GM12878 (cell line): ENCODE data around the gene OTUB2. TPM values are rescaled to one million over a fixed set of nuclear protein-coding genes. Genes with fewer than 3 reads are reported as not detected.

Experiments
- ATAC-seq: fragments of 200-7000 bp; cut with Tn5 transposase; 3 replicates; pipeline ENCODE4 v1.9.1; 2020; ENCODE audit warnings: mild to moderate bottlenecking, moderate library complexity
- BruUV-seq: library from RNA; stranded (reverse); fragments of 400-500 nt; replicated peaks from 2 replicates; lab custom pipeline; 2021; lab: Mats Ljungman, UMichigan
- CTCF ChIA-PET: fragments of 300-600 bp; sonication (Branson Sonifier 250); formaldehyde crosslinking; extraction: SDS; loops from one replicate; lab custom pipeline; 2021; ENCODE audit warnings: inconsistent platforms; lab: Yijun Ruan, JAX
- POLR2A ChIA-PET: fragments of 350-600 bp; formaldehyde crosslinking; extraction: SDS; loops from one replicate; lab custom pipeline; 2021; ENCODE audit warnings: inconsistent platforms; lab: Charles Lee
- RAD21 ChIA-PET: fragments of 300-600 bp; sonication (Branson Sonifier 250); formaldehyde crosslinking; loops from one replicate; lab custom pipeline; 2023; ENCODE audit warnings: antibody characterized with exemption; ENCODE audit not compliant: unreplicated experiment; lab: Charles Lee
- SMC1A ChIA-PET: fragments of 300-600 bp; sonication (Branson Sonifier 250); formaldehyde crosslinking; loops from one replicate; lab custom pipeline; 2023; ENCODE audit not compliant: unreplicated experiment, uncharacterized antibody; lab: Charles Lee
- DNase-seq: peaks from one replicate; pipeline ENCODE4 v3.0.0-alpha.2; 2011; ENCODE audit warnings: low read depth, low spot score
- FAIRE-seq: peaks from 3 replicates; lab custom pipeline; 2011; peaks lifted over from hg19 to GRCh38; lab: Jason Lieb, UNC
- H2AFZ ChIP-seq: 2 replicates; pipeline ENCODE4 v1.6.0; 2011; ENCODE audit warnings: low read depth, low read length, control low read depth; ENCODE audit not compliant: control insufficient read depth
- H3K27ac ChIP-seq: 2 replicates; pipeline ENCODE4 v1.5.1; 2011; ENCODE audit warnings: control low read depth; ENCODE audit not compliant: control insufficient read depth, insufficient read depth
- H3K27me3 ChIP-seq, 2 experiments: replicated peaks in 1 of 2; 2 replicates each; pipeline versions ENCODE4 v1.6.0 to v1.6.1; 2011; ENCODE audit warnings: low read length in 1 of 2; ENCODE audit not compliant: control insufficient read depth in 2 of 2, insufficient read depth in 2 of 2
- H3K36me3 ChIP-seq, 2 experiments: 2 replicates each; pipeline ENCODE4 v1.5.1; 2011; ENCODE audit warnings: low read length in 1 of 2; ENCODE audit not compliant: control insufficient read depth in 2 of 2, insufficient read depth in 2 of 2
- H3K4me1 ChIP-seq: 2 replicates; pipeline ENCODE4 v1.6.1; 2011; ENCODE audit warnings: mild to moderate bottlenecking, low read length, moderate library complexity, mixed read lengths; ENCODE audit not compliant: control insufficient read depth, insufficient read depth
- H3K4me2 ChIP-seq: 2 replicates; pipeline ENCODE4 v1.6.0; 2011; ENCODE audit warnings: control low read depth; ENCODE audit not compliant: control insufficient read depth, insufficient read depth
- H3K4me3 ChIP-seq: fragments of 200-600 bp; sonication (generic); 2 replicates; pipeline ENCODE4 v1.5.1; 2016
- H3K79me2 ChIP-seq: 2 replicates; pipeline ENCODE4 v1.6.0; 2011; ENCODE audit warnings: low read length; ENCODE audit not compliant: control insufficient read depth, insufficient read depth
- H3K9ac ChIP-seq: 2 replicates; pipeline ENCODE4 v1.8.0; 2011; ENCODE audit warnings: low read length, control low read depth, mixed read lengths; ENCODE audit not compliant: control insufficient read depth, insufficient read depth
- H3K9me3 ChIP-seq: replicated peaks from 3 replicates; pipeline ENCODE4 v1.5.1; 2011; ENCODE audit warnings: mild to moderate bottlenecking, low read length; ENCODE audit not compliant: control insufficient read depth, insufficient read depth
- H4K20me1 ChIP-seq: 2 replicates; pipeline ENCODE4 v1.6.0; 2011; ENCODE audit not compliant: control insufficient read depth, insufficient read depth
- RUNX3 ChIP-seq: IDR thresholded peaks from 2 replicates; pipeline ENCODE4 v1.6.1; 2012; ENCODE audit warnings: low read length, inconsistent platforms
- ZNF217 ChIP-seq: fragments of 450-650 bp; IDR thresholded peaks from 2 replicates; pipeline ENCODE4 v1.6.1; 2017; ENCODE audit warnings: antibody characterized with exemption, mild to moderate bottlenecking
- ZNF274 ChIP-seq: IDR thresholded peaks from one replicate; pipeline ENCODE4 v1.8.0; 2011; ENCODE audit not compliant: insufficient read length, insufficient read depth
- WGBS: methylation state at CpG from one replicate; pipeline ENCODE4 v1.1.6; 2016; ENCODE audit warnings: low lambda C conversion rate; ENCODE audit not compliant: insufficient replicate concordance, insufficient coverage; ENCODE audit errors: missing lambda C conversion rate; 5-methylcytosine and 5-hydroxymethylcytosine counted together
- in situ Hi-C: fragments of 300-500 bp; cut with MboI; formaldehyde crosslinking; loops from 9 replicates; pipeline ENCODE4 v1.14.3; 2018; ENCODE audit warnings: mixed read lengths
- intact Hi-C: fragments of 100-400 bp; cut with micrococcal nuclease; formaldehyde crosslinking; loops from one replicate; pipeline ENCODE4 v1.14.2; 2022; ENCODE audit not compliant: unreplicated experiment
- polyA plus RNA-seq, 11 experiments: library from polyadenylated mRNA; depleted of rRNA in 4 of 11; unstranded in 6 of 11; stranded (reverse) in 5 of 11; fragments of >200 nt; fragmentation: Nextera tagmentation in 4 of 11; fragmentation: Illumina TruSeq in 1 of 11; extraction: Ambion mirVana in 4 of 11; extraction: Trizol in 1 of 11; gene quantifications; 1 replicate in 1 of 11; 2 replicates in 10 of 11; pipeline versions ENCODE4 v1.2.1 to v1.2.3, GENCODE V29; 2011 to 2016; ENCODE audit warnings: inconsistent platforms in 2 of 11, missing spikeins in 2 of 11, low read depth in 1 of 11
- total RNA-seq, 4 experiments: library from RNA; depleted of rRNA in 3 of 4; stranded (reverse); fragments of >200 nt in 3 of 4; fragmentation: Illumina TruSeq in 1 of 4; extraction: Trizol in 1 of 4; gene quantifications; 2 replicates each; pipeline versions ENCODE4 v1.2.1 to v1.2.3, GENCODE V29; 2013 to 2021
- TF ChIP-seq, protein P1 (sequence below): fragments of 450-650 bp; formaldehyde crosslinking; IDR thresholded peaks from 2 replicates; pipeline ENCODE4 v1.5.0; 2022; ENCODE audit warnings: mild to moderate bottlenecking, missing genetic modification characterization

The OTUB2 gene
- total and polyA plus RNA-seq, 10 of the 15 experiments (the other 5 are each of a cell fraction or from before 2014, with no cell fraction given) = 0.05 to 0.82 (median 0.43) TPM

DNA sequence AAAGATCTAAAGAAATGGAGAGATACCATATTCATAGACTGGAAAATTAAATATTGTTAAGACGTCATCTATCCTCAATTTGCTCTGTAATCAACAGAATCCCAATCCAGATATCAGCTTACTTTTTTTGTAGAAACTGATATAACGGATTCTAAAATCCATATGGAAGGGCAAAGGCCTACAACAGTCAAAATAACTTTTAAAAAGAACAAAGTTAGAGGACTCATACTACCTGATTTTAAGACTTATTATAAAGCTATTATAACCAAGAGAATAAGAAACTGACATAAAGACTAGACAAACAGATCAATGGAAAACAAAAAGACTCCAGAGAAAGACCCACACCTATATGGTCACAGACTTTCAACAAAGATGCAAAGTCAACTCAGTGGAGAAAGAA lies 48.9 kb downstream of the OTUB2 start:
- H3K4me2 ChIP-seq = no peak overlapping the region
- TF ChIP-seq ZNF217 = no peak
- no peak for TF ChIP-seq RUNX3
- peak; percentile 42 for TF ChIP-seq ZNF274
- TF ChIP-seq, protein P1, sequence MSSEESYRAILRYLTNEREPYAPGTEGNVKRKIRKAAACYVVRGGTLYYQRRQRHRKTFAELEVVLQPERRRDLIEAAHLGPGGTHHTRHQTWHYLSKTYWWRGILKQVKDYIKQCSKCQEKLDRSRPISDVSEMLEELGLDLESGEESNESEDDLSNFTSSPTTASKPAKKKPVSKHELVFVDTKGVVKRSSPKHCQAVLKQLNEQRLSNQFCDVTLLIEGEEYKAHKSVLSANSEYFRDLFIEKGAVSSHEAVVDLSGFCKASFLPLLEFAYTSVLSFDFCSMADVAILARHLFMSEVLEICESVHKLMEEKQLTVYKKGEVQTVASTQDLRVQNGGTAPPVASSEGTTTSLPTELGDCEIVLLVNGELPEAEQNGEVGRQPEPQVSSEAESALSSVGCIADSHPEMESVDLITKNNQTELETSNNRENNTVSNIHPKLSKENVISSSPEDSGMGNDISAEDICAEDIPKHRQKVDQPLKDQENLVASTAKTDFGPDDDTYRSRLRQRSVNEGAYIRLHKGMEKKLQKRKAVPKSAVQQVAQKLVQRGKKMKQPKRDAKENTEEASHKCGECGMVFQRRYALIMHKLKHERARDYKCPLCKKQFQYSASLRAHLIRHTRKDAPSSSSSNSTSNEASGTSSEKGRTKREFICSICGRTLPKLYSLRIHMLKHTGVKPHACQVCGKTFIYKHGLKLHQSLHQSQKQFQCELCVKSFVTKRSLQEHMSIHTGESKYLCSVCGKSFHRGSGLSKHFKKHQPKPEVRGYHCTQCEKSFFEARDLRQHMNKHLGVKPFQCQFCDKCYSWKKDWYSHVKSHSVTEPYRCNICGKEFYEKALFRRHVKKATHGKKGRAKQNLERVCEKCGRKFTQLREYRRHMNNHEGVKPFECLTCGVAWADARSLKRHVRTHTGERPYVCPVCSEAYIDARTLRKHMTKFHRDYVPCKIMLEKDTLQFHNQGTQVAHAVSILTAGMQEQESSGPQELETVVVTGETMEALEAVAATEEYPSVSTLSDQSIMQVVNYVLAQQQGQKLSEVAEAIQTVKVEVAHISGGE = no peak
- no peaks in the 10 kb centered on the region for H3K27me3 ChIP-seq
- ChIA-PET CTCF (interaction anchor here (0.7 to 1.1 kb wide), 2 partner anchors 15 to 61 kb away, joined by 3 read pairs; no protein-coding TSS in a partner anchor), SMC1A (no interaction called here), RAD21 (no interaction called here), POLR2A (no interaction called here)
- H4K20me1 ChIP-seq = peaks cover 5% of the 10 kb centered on the region; the same call in 1 of the 2 replicates
- peaks cover 26% of the 10 kb centered on the region for H3K9me3 ChIP-seq
- H3K36me3 ChIP-seq = peaks cover 0 to 20% of the 10 kb centered on the region in 2 experiments; a peak in 3 of 4 replicates
- H3K27ac ChIP-seq = no peak overlapping the region
- FAIRE-seq (no peak), DNase-seq (no peak), ATAC-seq (no peak)
- BruUV-seq = no TSS peak
- peaks cover 3% of the 10 kb centered on the region for H3K4me1 ChIP-seq
- intact Hi-C loops (no loop called here), in situ Hi-C loops (no loop called here)
- H3K9ac ChIP-seq = no peak overlapping the region
- H3K79me2 ChIP-seq = peaks cover 89% of the 10 kb centered on the region
- no peak overlapping the region for H3K4me3 ChIP-seq
- 97% methylated on average over 2 of the region's 2 CpGs for whole genome bisulfite sequencing
- H2AFZ ChIP-seq = no peak overlapping the region
